HFF-Myc (cell line): ENCODE measurements around the gene SEPTIN10.

Experiments
- DNase-seq: peaks from one replicate; pipeline ENCODE4 v3.0.0-alpha.2; 2011; ENCODE audit warnings: low read depth; ENCODE audit errors: extremely low read depth
- H3K4me3 ChIP-seq: replicated peaks from 2 replicates; pipeline ENCODE4 v1.5.1; 2011; ENCODE audit warnings: low read depth, mild to moderate bottlenecking, control low read depth, low read length
- CTCF ChIP-seq: IDR thresholded peaks from 2 replicates; pipeline ENCODE4 v1.5.1; 2012; ENCODE audit warnings: mild to moderate bottlenecking, low read depth, low read length, control low read depth; ENCODE audit errors: missing control alignments

Gene SEPTIN10

DNA sequence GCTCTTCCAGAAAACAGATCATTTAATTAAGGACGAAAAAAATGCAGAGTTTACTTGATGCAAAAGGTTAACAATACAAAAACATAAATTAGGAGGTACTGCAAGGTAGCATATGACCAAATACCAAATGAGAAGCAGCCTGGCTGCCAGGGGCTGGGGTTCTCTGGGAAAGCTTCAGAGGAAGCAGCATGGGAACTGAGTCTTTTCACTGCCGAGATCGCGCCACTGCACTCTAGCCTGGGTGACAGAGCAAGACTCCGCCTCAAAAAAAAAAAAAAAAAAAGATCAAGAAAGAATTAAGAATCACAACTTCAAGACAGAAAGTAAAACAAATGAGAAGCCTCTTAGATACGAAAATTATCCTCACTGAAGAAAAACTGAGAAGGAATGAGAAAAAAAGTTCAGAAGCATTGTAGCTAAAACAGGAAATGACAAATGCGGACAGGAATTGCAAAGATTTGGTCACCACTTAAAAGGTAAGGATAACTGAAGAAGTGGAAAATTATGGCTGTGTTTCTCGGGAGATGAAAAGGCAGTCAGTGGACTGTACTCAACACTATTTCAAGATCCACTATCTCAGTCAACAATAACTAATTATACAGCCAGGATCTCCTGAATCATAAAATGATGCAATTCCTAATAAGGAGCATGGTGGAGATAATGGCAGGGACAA lies 4.3 kb downstream of the SEPTIN10 start:
- peak overlapping the region; percentile 32 for H3K4me3 ChIP-seq
- no peak for TF ChIP-seq CTCF
- DNase-seq = no peak

DNA sequence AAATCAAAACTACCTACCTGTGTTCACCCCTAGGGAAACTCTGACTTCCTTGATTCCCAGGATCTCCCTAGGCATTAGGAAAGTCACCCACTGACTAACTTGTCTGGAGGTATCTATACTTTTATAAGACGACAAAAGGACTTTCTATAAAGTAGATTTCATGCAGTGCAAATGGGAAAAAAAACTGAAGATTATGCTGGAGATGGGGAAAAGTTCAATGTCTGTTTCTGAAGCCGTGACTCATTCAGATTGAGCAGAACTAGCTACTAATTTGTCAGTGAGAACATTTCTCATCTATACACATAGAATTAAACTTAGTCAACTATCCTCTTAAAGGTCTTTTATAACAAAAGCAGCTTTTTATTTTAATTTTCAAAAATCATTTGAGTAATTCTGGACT lies 6.0 kb downstream of the SEPTIN10 start:
- no peak overlapping the region for H3K4me3 ChIP-seq
- TF ChIP-seq CTCF = no peak
- DNase-seq = no peak

- TF ChIP-seq CTCF = no peak
- H3K4me3 ChIP-seq = no peak overlapping the region
- no peak for DNase-seq
Measured at GRCh38 chr2:109604597-109604996, 9.2 kb downstream of the SEPTIN10 start.

GRCh38 chr2:109602617-109603188 lies 11.1 kb downstream of the SEPTIN10 start:
- TF ChIP-seq CTCF = no peak
- no peak overlapping the region for H3K4me3 ChIP-seq
- no peak for DNase-seq

- DNase-seq = no peak
- no peak for TF ChIP-seq CTCF
- H3K4me3 ChIP-seq = no peak overlapping the region
Measured at GRCh38 chr2:109601783-109602182, 12.0 kb downstream of the SEPTIN10 start.

- H3K4me3 ChIP-seq = no peak overlapping the region
- TF ChIP-seq CTCF = no peak
- no peak for DNase-seq
Measured at GRCh38 chr2:109597283-109597682, 16.5 kb downstream of the SEPTIN10 start.
